ENCODE data around the gene NAB1.

DNA sequence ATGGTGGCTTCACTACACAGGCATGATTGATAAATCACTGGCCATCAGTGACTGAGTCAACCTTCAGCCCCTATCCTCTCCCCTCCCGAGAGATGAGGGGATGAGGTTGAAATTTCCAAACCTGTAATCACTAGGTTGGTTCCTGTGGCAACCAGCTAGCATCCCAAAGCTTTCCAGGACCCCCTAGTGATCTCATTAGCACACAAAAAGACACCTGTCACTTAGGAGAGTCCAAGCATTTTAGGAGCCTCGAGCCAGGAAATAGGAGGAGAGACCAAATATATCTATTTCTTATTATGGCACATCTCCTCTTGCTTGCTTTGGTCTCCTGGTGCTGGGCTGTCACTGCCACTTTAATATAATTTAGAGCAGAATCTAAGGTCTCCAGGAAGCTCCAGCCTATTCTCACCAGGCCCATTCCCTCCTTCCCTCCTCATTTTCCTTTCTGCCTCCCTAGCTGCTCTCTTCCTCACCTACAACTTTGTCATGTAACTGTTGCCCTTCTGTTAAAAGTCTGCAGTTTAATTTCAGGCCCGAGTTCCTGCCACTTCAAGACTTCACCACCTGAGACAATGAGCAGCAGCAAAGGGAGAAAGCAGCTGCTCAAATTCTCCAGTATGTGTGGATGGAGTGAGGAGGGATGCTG is 33.2 kb upstream of the NAB1 start:
- TF ChIP-seq, protein P1, sequence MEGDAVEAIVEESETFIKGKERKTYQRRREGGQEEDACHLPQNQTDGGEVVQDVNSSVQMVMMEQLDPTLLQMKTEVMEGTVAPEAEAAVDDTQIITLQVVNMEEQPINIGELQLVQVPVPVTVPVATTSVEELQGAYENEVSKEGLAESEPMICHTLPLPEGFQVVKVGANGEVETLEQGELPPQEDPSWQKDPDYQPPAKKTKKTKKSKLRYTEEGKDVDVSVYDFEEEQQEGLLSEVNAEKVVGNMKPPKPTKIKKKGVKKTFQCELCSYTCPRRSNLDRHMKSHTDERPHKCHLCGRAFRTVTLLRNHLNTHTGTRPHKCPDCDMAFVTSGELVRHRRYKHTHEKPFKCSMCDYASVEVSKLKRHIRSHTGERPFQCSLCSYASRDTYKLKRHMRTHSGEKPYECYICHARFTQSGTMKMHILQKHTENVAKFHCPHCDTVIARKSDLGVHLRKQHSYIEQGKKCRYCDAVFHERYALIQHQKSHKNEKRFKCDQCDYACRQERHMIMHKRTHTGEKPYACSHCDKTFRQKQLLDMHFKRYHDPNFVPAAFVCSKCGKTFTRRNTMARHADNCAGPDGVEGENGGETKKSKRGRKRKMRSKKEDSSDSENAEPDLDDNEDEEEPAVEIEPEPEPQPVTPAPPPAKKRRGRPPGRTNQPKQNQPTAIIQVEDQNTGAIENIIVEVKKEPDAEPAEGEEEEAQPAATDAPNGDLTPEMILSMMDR (conservative IDR thresholded peaks at IDR 0.05) = no peak
- no peak for TF ChIP-seq EZH2 (IDR thresholded peaks at IDR 0.05; ENCODE audit: low read depth)

Data from PC-9 (cell line).